A673 (cell line): ENCODE measurements around the gene LTB4R2. TPM values are rescaled to one million over a fixed set of nuclear protein-coding genes. Genes with fewer than 3 reads are reported as not detected.

Experiments
- BruUV-seq: library from RNA; stranded (reverse); fragments of 400-500 nt; replicated peaks from 2 replicates; lab custom pipeline; 2021; lab: Mats Ljungman, UMichigan
- CTCF ChIA-PET: fragments of 300-600 bp; sonication (Branson Sonifier 250); formaldehyde crosslinking; loops from one replicate; lab custom pipeline; 2022; ENCODE audit warnings: antibody characterized with exemption; lab: Charles Lee
- POLR2A ChIA-PET: fragments of 300-600 bp; sonication (Branson Sonifier 250); formaldehyde crosslinking; loops from one replicate; lab custom pipeline; 2022; ENCODE audit warnings: antibody characterized with exemption; ENCODE audit not compliant: low non-redundant PET; lab: Charles Lee
- DNase-seq: peaks from one replicate; pipeline ENCODE4 v3.0.0-alpha.2; 2015; ENCODE audit warnings: low spot score
- H3K27ac ChIP-seq: fragments of 200-600 bp; sonication (generic); 2 replicates; pipeline ENCODE4 v1.5.1; 2016; ENCODE audit warnings: mixed run types, low read depth, mild to moderate bottlenecking, mixed read lengths, antibody characterized with exemption, low read length; ENCODE audit not compliant: poor library complexity, severe bottlenecking
- H3K27me3 ChIP-seq: fragments of 200-600 bp; sonication (generic); replicated peaks from 2 replicates; pipeline ENCODE4 v1.6.1; 2017; ENCODE audit warnings: mixed run types, low read depth, mild to moderate bottlenecking, mixed read lengths, antibody characterized with exemption, low read length; ENCODE audit not compliant: insufficient read depth, poor library complexity
- H3K36me3 ChIP-seq: fragments of 200-600 bp; sonication (generic); 2 replicates; pipeline ENCODE4 v1.6.1; 2016; ENCODE audit warnings: mixed run types, mild to moderate bottlenecking, mixed read lengths, antibody characterized with exemption, low read length; ENCODE audit not compliant: insufficient read depth, poor library complexity, severe bottlenecking
- H3K4me1 ChIP-seq: fragments of 200-600 bp; sonication (generic); 2 replicates; pipeline ENCODE4 v1.6.1; 2017; ENCODE audit warnings: mixed run types, mild to moderate bottlenecking, mixed read lengths, antibody characterized with exemption, low read length; ENCODE audit not compliant: insufficient read depth, poor library complexity, severe bottlenecking
- H3K4me3 ChIP-seq: fragments of 200-600 bp; sonication (generic); 2 replicates; pipeline ENCODE4 v1.5.1; 2016; ENCODE audit warnings: low read depth, mixed run types, mild to moderate bottlenecking, mixed read lengths, low read length; ENCODE audit not compliant: poor library complexity, severe bottlenecking
- H3K9me3 ChIP-seq: fragments of 200-600 bp; sonication (generic); 2 replicates; pipeline ENCODE4 v1.6.1; 2016; ENCODE audit warnings: mixed run types, low read depth, mild to moderate bottlenecking, mixed read lengths, antibody characterized with exemption, low read length; ENCODE audit not compliant: poor library complexity, severe bottlenecking
- EZH2 ChIP-seq: fragments of 200-600 bp; sonication (generic); IDR thresholded peaks from 2 replicates; pipeline ENCODE4 v1.6.1; 2017; ENCODE audit warnings: borderline replicate concordance, low read depth, mild to moderate bottlenecking, mixed read lengths, antibody characterized with exemption, low read length; ENCODE audit not compliant: poor library complexity, severe bottlenecking
- intact Hi-C: fragments of 100-400 bp; cut with micrococcal nuclease; formaldehyde crosslinking; loops from one replicate; pipeline ENCODE4 v1.10.0; 2022; ENCODE audit not compliant: unreplicated experiment
- total RNA-seq: library from RNA; stranded (reverse); gene quantifications from 2 replicates; pipeline ENCODE4 v1.2.3, GENCODE V29; 2021
- TF ChIP-seq, protein P1 (sequence below): fragments of 300-800, 200-600 bp; sonication (generic); conservative IDR thresholded peaks from 2 replicates; pipeline ENCODE4 v1.5.1; 2017; ENCODE audit warnings: low read depth, mild to moderate bottlenecking, antibody characterized with exemption, low read length, moderate library complexity, mixed read lengths

LTB4R2 gene
- total RNA-seq, 1 experiment from 2014 or later, result 7.6 TPM

DNA sequence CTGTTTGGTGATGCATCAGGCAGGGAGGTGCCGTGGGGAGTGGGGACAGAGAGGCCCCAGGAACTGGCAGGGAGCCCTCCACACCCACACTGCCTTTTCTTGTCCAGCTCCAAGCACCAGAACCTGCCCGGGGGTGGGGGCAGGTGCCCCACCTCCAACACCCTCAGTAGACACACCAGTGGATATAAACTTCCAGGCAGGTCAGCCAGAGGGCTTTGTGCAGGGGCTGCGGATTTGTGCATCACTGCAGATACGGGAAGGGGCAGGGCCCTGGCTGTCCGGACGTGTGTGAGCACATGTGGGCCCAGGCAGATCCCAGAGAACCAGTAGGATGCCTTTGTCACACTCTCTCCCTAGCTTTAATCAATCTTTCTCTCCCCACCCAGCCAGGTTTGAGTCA, 45.6 kb upstream of the LTB4R2 start:
- POLR2A ChIA-PET, result no interaction called here
- H3K9me3 ChIP-seq, result no peaks in the 10 kb centered on the region
- H3K4me3 ChIP-seq, result no peak overlapping the region
- H3K27ac ChIP-seq, result no peak overlapping the region
- no peak for TF ChIP-seq EZH2
- TF ChIP-seq, protein P1, sequence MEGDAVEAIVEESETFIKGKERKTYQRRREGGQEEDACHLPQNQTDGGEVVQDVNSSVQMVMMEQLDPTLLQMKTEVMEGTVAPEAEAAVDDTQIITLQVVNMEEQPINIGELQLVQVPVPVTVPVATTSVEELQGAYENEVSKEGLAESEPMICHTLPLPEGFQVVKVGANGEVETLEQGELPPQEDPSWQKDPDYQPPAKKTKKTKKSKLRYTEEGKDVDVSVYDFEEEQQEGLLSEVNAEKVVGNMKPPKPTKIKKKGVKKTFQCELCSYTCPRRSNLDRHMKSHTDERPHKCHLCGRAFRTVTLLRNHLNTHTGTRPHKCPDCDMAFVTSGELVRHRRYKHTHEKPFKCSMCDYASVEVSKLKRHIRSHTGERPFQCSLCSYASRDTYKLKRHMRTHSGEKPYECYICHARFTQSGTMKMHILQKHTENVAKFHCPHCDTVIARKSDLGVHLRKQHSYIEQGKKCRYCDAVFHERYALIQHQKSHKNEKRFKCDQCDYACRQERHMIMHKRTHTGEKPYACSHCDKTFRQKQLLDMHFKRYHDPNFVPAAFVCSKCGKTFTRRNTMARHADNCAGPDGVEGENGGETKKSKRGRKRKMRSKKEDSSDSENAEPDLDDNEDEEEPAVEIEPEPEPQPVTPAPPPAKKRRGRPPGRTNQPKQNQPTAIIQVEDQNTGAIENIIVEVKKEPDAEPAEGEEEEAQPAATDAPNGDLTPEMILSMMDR, result no peak
- no peaks in the 10 kb centered on the region for H3K27me3 ChIP-seq
- intact Hi-C loops, result no loop called here
- no TSS peak for BruUV-seq
- no peaks in the 10 kb centered on the region for H3K36me3 ChIP-seq
- CTCF ChIA-PET, result no interaction called here
- H3K4me1 ChIP-seq, result no peaks in the 10 kb centered on the region
- no peak for DNase-seq

DNA sequence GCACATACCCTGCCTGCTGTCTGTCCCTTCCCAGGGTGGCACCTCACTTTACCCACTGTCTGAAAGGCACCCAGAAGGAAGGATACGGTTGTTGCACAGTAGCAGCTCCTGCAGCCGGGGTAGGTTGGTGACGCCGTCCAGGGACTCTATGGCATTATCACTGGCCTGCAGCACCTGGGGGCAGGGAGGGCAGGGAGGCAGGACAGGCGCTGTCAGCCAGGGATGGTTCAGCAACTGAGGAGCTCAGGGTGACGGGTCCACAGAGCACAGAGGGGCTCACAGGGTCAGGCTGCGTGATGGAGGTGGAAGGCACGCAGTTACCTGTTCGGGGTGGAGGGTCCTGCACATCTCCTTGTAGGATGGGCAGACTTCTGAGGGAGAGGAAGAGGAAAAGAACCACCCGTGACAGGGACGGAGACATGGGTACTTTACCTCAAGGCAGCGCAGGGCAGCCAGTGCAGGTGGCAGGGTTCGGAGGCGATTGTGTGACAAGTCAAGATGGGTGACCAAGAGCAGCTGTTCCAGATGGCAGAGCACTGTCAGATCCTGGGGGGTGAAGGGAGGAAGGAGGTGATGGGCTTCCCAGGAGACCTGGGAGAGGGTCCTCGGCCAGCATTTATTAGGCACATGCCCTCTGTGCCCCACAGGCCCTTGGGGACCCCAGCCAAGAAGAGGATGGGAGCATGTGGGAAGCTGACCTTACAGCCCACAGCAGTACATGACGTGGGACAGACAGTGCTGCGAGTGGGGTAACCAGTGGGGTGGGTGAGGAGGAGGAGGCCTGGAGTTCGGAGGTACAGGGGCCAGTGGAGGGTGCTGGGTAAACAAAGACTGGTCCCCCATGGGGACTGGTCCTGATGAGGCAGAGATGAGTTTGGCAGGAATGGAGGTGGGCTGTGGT, 43.3 kb upstream of the LTB4R2 start:
- Histone ChIP-seq H3K27ac (no peak overlapping the region), H3K4me3 (no peak overlapping the region), H3K4me1 (peaks cover 4% of the 10 kb centered on the region), H3K36me3 (no peaks in the 10 kb centered on the region), H3K27me3 (no peaks in the 10 kb centered on the region), H3K9me3 (no peaks in the 10 kb centered on the region)
- BruUV-seq, result no TSS peak
- POLR2A ChIA-PET, result no interaction called here
- DNase-seq, result no peak
- intact Hi-C loops, result no loop called here
- no peak for TF ChIP-seq EZH2
- TF ChIP-seq, protein P1, result no peak
- CTCF ChIA-PET, result no interaction called here

DNA sequence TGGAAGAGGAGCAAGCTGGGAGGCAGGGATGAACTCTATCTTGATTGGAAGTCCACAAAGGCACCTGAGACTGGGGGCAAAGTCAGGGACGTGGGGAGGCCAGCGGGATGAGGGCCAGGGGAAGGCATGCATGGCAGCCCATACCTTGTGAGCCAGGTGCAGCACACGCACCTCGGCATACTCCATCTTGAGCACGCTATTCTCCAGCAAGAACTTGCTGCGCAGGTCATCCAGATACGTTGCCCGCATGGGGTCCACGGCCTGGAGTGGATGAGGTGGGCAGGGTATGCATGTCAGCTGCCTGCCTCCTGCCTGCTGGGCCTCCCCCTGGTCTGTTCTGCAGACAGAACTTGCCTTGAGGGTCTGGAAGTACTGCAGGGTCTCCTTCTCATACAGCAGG, 42.4 kb upstream of the LTB4R2 start:
- intact Hi-C loops, result no loop called here
- CTCF ChIA-PET, result no interaction called here

More for the DNA sequence above, 42.4 kb upstream of the LTB4R2 start:
- H3K9me3 ChIP-seq, result no peaks in the 10 kb centered on the region
- POLR2A ChIA-PET, result no interaction called here
- TF ChIP-seq EZH2, result no peak
- TF ChIP-seq, protein P1, result no peak
- H3K27me3 ChIP-seq, result no peaks in the 10 kb centered on the region
- H3K4me1 ChIP-seq, result peaks cover 4% of the 10 kb centered on the region
- no peak overlapping the region for H3K4me3 ChIP-seq
- no peak overlapping the region for H3K27ac ChIP-seq
- no peak for DNase-seq
- no TSS peak for BruUV-seq
- no peaks in the 10 kb centered on the region for H3K36me3 ChIP-seq
